Smooth muscle cell of the brain vasculature (primary cell): Measurements from ENCODE around the gene SPIN1.

ENCODE experiments used
- DNase-seq: peaks from one replicate; pipeline ENCODE4 v3.0.0-alpha.2; 2012; ENCODE audit warnings: low read depth, low spot score

Gene SPIN1

DNA sequence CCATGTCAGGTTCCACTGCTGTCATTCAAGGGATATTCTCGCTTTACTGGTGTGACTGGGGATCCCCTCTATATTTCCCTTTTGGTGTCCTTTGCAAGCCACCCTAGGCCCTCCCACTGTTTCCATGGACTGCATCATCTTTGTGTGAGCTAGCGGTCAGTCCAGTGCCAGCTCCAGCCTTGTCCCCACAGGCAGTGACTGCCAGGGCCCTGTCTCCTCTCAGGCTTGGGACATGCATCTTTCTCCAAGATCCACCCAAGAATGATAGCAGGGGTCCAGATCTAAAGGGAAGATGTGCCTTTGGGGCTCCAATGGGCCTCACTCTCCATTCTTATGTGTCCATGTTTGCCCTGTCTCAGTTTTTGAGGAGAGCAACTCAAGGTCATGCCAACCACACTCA is 109.0 kb downstream of the SPIN1 start:
- no peak for DNase-seq

DNA sequence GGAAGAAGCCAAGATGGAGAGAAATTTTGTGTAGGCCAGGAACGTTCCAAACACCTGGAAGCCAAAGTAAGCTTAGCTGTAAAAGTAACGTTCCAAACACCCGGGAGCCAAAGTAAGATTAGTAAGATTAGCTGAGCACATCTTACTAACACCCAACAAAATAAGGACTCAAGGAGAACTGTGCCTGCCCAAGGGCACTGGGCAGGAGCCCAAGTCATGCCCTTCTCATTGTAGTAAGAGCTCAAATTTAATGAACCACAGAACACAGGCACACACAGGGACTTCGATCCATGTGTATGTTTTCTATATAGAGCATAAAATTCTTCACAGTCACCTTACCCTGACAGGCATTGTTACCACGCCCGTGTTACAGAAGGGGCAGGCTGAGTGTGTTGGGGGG is 110.6 kb downstream of the SPIN1 start:
- no peak for DNase-seq

DNA sequence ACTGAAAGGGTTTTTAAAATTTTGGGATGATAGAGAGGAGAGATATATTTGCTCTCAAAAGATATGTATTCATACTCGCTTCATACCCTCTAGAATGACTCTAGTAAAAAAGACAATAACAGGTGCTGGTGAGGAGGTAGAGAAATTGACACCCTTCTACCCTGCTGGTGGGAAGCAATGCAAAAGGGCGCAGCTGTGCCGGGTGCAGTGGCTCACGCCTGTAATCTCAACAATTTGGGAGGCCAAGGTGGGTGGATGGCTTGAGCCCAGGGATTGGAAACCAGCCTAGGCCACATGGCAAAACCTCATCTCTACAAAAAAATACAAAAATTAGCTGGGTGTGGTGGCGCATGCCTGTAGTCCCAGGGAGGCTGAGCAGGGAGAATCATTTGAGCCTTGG is 112.8 kb downstream of the SPIN1 start:
- no peak for DNase-seq

DNA sequence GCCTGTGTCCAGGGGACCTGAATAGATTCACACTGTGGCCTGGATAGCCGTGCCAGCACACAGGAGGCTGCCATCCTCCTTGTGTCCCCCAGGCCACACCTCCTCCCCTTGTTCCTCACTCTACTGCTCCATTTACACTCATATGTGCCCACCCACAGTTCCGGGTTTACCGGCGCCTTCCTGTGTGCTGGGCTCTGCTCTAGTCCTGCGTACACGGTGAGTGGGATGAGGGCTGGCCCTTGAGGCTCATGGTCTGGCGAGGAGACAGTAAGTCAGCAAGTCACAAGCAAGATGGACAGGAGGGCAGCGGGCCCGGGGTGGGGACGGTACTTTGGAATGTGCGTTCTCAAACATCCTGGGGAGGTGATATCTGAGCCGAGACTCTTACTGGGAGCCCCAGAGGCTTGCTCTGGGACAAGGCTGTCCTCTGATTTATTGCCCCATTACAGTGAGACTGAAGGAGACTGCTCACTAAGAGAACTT is 114.3 kb downstream of the SPIN1 start:
- DNase-seq, result no peak

DNA sequence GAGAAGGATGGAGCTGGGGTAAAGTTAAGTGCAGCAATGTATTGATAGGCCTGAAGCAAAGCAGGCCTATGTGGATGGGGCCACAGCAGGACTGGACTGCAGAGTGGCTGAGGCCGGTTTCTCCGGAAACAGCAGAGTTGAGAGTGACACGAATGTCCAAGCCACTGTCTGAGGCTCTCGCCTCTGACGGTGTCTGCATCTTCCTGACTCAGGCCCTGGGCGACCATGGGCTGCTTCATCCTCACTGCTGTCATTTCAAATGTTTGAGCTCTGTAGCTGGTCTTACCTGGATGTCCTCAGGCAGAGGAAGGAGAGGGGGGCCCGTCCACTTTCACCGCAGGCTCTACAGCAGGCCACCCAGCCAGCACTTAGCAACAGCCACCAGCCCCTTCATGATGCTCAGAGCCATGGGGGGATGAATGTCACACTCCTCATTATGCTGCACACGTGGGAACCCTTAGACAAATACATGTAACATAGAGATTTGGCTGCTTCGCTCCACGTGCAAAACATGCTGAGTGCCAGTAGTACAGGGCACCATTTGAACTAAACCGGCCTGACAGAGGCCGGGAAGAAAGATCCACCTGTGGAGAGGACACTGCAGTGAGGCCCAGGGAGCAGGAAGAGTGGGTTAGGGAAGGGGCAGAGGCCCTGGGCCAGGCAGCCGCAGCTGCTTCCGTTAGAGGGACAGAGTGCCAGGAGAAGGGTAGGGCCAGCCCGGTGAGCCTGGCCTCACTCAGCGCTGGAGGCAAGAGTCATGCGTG is 115.0 kb downstream of the SPIN1 start:
- no peak for DNase-seq

DNA sequence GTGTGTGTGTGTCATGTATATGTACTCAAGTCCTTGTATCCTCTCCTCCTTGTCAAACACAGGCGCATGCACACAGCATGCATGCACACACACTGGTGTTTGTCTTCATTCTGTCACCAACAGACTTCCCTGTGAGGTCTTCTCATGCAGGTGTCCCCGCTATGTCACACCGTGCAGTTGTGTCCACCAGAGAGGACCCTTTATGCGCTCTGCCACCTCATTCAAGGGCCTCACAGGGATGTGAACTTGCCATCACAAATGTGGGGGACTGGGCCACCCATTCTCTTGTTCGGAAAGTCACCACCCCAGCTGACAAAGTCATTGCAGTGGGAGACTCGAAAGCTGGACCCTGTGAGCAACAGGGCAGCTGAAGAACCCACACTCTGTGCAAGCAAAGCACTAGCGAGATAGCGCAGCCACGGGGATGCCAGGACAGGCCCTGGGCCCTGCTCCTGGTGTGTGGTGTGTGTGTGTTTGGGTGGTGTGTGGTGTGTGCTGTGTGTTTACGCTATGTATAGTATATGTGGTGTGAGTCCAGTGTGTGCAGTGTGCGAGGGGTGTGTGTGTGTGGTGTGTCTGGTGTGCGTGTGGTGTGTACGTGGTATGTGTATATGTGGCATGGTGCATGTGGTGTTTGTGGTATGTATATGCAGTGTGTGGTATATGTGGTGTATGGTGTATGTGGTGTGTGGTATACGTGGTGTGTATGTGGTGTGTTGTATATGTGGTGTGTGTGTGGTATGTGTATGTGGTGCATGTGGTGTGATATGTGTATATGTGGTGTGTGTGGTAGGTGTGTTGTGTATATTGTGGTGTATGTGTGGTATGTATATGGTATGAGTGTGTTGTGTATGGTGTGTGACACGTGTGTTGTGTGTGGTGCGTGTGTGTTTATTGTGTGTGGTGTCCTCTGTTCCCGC is 115.9 kb downstream of the SPIN1 start:
- no peak for DNase-seq

DNA sequence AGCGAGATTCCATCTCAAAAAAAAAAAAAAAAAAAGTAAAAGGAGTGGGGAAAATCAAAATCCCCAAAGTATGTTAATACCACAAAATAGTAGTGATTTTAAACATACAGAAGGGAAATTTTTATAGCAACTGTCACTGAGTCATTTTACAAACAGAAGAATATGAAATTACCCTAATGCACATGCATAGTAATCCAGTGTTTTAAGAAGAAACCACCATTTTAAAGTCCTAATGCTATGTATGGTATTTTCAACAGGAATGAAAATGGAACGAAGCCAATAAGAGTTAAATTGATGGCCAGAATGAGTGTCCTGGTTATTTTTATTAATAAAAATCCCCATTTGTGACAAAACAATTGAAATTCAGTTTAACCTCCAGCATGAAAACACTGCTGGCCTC is 120.1 kb downstream of the SPIN1 start:
- DNase-seq, result no peak

DNA sequence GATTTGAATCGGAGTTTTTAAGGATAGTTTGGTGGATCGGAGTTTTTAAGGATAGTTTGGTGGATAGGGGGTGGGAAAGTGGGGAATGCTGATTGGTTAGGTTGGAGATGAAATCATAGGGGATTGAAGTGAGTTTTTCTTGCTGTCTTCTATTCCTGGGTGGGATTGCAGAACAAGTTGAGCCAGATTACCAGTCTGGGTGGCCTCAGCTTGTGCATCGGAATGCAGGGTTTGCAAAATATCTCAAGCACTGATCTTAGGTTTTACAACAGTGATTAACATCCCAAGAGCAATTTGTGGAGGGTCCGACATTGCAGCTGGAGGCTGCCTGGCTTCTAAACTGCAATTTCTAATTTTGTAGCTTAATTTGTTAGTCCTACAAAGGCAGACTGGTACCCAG is 123.7 kb downstream of the SPIN1 start:
- DNase-seq, result no peak

DNA sequence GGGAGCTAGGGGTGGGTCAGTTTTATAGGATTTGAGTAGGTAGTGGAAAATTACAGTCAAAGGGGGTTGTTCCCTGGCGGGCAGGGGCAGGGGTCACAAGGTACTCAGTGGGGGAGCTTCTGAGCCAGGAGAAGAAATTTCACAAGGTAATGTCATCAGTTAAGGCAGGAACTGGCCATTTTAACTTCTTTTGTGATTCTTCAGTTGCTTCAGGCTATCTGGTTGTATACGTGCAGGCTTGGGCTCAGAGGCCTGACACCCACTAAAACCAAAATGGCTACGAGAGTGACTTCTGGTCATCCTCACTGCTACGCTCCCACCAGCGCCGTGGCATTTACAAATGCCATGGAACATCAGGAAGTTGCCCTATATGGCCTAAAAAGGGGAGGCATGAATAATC is 126.0 kb downstream of the SPIN1 start:
- DNase-seq, result no peak

DNA sequence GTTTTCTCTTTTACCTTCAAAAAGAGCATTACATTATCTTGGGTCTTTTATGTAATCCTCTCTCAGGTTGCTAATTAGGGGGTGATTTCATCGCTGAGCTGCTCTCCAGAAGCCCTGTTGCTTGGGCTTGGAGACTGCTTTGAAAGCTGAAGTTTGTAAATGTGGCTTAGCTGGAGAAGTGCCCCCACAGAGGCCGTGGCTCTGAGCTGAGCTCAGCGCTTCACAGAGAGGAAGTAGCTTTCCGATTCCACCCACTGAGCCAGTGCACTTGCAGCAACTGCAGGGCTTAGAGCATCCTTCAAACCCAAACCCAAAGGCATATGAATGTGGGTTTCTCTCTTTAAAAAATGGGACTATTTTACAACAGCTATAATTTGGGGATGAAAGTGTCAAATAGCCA is 133.1 kb downstream of the SPIN1 start:
- no peak for DNase-seq

DNA sequence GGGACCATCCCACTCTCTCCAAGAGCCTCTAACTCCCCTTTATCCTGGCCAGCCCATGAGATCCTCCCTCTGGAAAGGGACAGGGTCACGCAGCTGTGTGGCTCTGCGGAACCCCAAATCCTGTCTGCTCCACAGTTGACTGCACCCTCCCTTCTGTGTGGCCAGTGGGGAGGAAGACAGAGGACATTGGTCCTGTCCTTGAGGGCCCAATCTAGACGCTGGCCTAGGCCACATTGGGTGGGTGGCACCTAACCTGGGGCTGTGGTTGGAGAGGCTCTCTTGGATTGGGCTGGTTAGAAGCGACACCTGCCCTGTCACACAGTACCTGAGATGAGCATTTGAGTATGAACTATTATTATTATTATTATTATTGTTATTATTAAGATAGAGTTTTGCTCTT is 134.1 kb downstream of the SPIN1 start:
- DNase-seq, result no peak

DNA sequence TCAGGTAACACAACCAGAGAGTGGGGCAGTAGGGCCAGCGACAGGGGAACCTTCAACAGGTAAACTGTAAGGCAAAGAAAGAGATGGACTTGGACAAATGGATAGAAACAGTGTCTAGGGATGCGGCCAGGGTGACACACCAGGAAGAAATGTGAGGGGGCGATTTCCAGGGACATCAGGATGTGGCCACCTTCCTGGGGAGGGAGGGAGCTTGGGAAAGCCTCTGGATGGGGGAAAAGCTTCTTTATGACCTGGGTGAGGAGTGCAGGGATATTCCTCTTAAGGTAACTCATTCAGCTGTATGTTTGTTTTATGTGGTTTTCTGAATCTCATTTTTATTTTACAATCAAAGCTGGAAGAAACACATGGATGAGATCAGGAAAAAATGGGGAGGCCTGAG is 134.8 kb downstream of the SPIN1 start:
- no peak for DNase-seq

DNA sequence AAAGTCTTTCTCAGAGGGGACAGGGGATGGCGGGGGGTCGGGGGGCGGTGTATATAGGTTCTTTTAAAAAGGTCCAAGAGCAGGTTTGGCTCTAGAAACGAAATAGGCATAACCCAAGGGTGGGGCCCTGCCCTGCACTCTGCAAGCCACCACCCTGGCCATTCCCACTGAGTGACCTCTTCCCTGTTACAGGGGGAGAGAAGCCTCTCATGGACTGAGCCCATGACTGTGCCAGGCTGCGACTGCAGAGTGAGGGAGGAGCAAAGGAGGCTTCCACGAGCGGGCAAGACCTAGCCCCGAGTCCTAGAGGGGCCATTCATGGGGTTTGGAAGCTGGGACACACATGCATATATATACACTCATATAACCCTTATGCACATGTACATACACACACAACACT is 136.7 kb downstream of the SPIN1 start:
- no peak for DNase-seq

DNA sequence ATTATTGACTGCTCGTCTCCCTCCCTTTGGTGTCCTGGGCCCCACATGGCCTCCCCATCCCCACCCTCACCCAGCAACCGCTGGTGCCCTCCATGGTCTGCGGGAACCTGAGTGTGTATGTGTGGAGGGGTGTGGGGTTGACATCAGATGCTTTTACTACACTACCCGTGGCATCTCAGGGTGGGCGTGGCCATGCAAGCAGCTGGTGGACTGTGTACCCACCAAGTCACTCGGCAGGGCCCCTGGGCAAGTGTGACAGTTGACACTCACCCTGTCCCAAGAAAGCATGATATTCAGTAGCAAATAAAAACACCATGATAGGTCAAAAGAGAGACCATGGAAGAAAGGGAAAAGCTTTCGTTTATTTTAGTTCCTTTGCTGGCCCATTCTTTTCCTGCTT is 139.4 kb downstream of the SPIN1 start:
- no peak for DNase-seq
